ENCODE results near the gene STK4. TPM values are rescaled to one million over a fixed set of nuclear protein-coding genes. Genes with fewer than 3 reads are reported as not detected.

STK4 gene
- total and polyA plus RNA-seq, 2 of the 8 experiments (the other 6 are each of a cell fraction or from before 2014, with no cell fraction given): 12.0 to 34.3 TPM

DNA sequence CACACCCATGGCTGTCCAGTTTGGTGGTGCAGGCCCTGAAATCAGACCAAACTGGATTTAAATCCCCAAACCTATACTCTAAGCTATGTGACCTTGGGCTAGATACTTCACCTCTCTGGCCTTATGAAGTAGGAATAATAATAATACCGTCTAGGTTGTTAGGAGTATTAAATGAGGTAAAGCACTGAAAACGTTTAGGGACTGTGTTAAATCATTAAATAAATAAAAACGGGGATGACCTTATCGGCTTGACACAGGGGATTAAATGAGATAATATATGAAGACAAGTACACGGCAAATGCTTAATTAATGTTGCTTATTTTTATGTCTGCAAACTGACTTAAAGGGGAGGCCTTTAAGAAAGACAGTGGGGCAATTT is 672 bp upstream of the STK4 start (continued):
- TF ChIP-seq, protein P1, sequence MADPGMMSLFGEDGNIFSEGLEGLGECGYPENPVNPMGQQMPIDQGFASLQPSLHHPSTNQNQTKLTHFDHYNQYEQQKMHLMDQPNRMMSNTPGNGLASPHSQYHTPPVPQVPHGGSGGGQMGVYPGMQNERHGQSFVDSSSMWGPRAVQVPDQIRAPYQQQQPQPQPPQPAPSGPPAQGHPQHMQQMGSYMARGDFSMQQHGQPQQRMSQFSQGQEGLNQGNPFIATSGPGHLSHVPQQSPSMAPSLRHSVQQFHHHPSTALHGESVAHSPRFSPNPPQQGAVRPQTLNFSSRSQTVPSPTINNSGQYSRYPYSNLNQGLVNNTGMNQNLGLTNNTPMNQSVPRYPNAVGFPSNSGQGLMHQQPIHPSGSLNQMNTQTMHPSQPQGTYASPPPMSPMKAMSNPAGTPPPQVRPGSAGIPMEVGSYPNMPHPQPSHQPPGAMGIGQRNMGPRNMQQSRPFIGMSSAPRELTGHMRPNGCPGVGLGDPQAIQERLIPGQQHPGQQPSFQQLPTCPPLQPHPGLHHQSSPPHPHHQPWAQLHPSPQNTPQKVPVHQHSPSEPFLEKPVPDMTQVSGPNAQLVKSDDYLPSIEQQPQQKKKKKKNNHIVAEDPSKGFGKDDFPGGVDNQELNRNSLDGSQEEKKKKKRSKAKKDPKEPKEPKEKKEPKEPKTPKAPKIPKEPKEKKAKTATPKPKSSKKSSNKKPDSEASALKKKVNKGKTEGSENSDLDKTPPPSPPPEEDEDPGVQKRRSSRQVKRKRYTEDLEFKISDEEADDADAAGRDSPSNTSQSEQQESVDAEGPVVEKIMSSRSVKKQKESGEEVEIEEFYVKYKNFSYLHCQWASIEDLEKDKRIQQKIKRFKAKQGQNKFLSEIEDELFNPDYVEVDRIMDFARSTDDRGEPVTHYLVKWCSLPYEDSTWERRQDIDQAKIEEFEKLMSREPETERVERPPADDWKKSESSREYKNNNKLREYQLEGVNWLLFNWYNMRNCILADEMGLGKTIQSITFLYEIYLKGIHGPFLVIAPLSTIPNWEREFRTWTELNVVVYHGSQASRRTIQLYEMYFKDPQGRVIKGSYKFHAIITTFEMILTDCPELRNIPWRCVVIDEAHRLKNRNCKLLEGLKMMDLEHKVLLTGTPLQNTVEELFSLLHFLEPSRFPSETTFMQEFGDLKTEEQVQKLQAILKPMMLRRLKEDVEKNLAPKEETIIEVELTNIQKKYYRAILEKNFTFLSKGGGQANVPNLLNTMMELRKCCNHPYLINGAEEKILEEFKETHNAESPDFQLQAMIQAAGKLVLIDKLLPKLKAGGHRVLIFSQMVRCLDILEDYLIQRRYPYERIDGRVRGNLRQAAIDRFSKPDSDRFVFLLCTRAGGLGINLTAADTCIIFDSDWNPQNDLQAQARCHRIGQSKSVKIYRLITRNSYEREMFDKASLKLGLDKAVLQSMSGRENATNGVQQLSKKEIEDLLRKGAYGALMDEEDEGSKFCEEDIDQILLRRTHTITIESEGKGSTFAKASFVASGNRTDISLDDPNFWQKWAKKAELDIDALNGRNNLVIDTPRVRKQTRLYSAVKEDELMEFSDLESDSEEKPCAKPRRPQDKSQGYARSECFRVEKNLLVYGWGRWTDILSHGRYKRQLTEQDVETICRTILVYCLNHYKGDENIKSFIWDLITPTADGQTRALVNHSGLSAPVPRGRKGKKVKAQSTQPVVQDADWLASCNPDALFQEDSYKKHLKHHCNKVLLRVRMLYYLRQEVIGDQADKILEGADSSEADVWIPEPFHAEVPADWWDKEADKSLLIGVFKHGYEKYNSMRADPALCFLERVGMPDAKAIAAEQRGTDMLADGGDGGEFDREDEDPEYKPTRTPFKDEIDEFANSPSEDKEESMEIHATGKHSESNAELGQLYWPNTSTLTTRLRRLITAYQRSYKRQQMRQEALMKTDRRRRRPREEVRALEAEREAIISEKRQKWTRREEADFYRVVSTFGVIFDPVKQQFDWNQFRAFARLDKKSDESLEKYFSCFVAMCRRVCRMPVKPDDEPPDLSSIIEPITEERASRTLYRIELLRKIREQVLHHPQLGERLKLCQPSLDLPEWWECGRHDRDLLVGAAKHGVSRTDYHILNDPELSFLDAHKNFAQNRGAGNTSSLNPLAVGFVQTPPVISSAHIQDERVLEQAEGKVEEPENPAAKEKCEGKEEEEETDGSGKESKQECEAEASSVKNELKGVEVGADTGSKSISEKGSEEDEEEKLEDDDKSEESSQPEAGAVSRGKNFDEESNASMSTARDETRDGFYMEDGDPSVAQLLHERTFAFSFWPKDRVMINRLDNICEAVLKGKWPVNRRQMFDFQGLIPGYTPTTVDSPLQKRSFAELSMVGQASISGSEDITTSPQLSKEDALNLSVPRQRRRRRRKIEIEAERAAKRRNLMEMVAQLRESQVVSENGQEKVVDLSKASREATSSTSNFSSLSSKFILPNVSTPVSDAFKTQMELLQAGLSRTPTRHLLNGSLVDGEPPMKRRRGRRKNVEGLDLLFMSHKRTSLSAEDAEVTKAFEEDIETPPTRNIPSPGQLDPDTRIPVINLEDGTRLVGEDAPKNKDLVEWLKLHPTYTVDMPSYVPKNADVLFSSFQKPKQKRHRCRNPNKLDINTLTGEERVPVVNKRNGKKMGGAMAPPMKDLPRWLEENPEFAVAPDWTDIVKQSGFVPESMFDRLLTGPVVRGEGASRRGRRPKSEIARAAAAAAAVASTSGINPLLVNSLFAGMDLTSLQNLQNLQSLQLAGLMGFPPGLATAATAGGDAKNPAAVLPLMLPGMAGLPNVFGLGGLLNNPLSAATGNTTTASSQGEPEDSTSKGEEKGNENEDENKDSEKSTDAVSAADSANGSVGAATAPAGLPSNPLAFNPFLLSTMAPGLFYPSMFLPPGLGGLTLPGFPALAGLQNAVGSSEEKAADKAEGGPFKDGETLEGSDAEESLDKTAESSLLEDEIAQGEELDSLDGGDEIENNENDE (IDR thresholded peaks at IDR 0.05; ENCODE audit: insufficient replicate concordance, low read length): no peak
- TF ChIP-seq, protein P2, sequence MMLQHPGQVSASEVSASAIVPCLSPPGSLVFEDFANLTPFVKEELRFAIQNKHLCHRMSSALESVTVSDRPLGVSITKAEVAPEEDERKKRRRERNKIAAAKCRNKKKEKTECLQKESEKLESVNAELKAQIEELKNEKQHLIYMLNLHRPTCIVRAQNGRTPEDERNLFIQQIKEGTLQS (IDR thresholded peaks at IDR 0.05; ENCODE audit: insufficient read depth, low read depth, low read length): no peak
- TF ChIP-seq, protein P3, sequence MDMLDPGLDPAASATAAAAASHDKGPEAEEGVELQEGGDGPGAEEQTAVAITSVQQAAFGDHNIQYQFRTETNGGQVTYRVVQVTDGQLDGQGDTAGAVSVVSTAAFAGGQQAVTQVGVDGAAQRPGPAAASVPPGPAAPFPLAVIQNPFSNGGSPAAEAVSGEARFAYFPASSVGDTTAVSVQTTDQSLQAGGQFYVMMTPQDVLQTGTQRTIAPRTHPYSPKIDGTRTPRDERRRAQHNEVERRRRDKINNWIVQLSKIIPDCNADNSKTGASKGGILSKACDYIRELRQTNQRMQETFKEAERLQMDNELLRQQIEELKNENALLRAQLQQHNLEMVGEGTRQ (IDR thresholded peaks at IDR 0.05; ENCODE audit: low read length): no peak

Data from H1 (cell line).